ENCODE results near the gene P2RY2. TPM values are rescaled to one million over a fixed set of nuclear protein-coding genes. Genes with fewer than 3 reads are reported as not detected.

P2RY2 gene
- total and polyA plus RNA-seq, 10 of the 15 experiments (the other 5 are each of a cell fraction or from before 2014, with no cell fraction given): 0.03 to 0.23 (median 0.17) TPM; not detected in 7

GRCh38 chr11:73177778-73178539, 40.1 kb upstream of the P2RY2 start (continued):
- TF ChIP-seq, protein P1, sequence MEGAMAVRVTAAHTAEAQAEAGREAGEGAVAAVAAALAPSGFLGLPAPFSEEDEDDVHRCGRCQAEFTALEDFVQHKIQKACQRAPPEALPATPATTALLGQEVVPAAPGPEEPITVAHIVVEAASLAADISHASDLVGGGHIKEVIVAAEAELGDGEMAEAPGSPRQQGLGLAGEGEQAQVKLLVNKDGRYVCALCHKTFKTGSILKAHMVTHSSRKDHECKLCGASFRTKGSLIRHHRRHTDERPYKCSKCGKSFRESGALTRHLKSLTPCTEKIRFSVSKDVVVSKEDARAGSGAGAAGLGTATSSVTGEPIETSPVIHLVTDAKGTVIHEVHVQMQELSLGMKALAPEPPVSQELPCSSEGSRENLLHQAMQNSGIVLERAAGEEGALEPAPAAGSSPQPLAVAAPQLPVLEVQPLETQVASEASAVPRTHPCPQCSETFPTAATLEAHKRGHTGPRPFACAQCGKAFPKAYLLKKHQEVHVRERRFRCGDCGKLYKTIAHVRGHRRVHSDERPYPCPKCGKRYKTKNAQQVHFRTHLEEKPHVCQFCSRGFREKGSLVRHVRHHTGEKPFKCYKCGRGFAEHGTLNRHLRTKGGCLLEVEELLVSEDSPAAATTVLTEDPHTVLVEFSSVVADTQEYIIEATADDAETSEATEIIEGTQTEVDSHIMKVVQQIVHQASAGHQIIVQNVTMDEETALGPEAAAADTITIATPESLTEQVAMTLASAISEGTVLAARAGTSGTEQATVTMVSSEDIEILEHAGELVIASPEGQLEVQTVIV (IDR thresholded peaks at IDR 0.05; ENCODE audit: borderline replicate concordance, partially characterized antibody): no peak
- TF ChIP-seq TCF3 (IDR thresholded peaks at IDR 0.05; ENCODE audit: borderline replicate concordance, insufficient read depth, low read depth, low read length) (no peak), FOXK2 (IDR thresholded peaks at IDR 0.05) (no peak), EZH2 (IDR thresholded peaks at IDR 0.05; ENCODE audit: borderline replicate concordance, control insufficient read depth, low read depth, low read length) (no peak), WRNIP1 (IDR thresholded peaks at IDR 0.05; ENCODE audit: borderline replicate concordance, low read depth, low read length) (no peak), SREBF2 (IDR thresholded peaks at IDR 0.05; ENCODE audit: low read length) (no peak), RCOR1 (conservative IDR thresholded peaks at IDR 0.05; ENCODE audit: low read depth, low read length) (no peak), IKZF1 (conservative IDR thresholded peaks at IDR 0.05) (peak; percentile 43; the same call in 1 of the 2 replicates), CTCF (IDR thresholded peaks at IDR 0.05 in 2 of 3, conservative IDR thresholded peaks at IDR 0.05 in 1 of 3; ENCODE audit: control insufficient read depth in 2 of 3, extremely low read depth in 1 of 3, insufficient read depth in 1 of 3, low read depth in 3 of 3, low read length in 3 of 3) (peak; percentile 82 to 95 (median 91)), JUND (IDR thresholded peaks at IDR 0.05; ENCODE audit: low read depth, low read length) (no peak), MEF2B (IDR thresholded peaks at IDR 0.05; ENCODE audit: partially characterized antibody, poor library complexity, severe bottlenecking) (no peak), SMAD5 (IDR thresholded peaks at IDR 0.05; ENCODE audit: low read depth) (no peak), CUX1 (IDR thresholded peaks at IDR 0.05; ENCODE audit: insufficient replicate concordance, low read depth, low read length) (no peak), RAD51 (IDR thresholded peaks at IDR 0.05) (no peak), EED (IDR thresholded peaks at IDR 0.05; ENCODE audit: low read depth) (no peak)
- TF ChIP-seq, protein P2, sequence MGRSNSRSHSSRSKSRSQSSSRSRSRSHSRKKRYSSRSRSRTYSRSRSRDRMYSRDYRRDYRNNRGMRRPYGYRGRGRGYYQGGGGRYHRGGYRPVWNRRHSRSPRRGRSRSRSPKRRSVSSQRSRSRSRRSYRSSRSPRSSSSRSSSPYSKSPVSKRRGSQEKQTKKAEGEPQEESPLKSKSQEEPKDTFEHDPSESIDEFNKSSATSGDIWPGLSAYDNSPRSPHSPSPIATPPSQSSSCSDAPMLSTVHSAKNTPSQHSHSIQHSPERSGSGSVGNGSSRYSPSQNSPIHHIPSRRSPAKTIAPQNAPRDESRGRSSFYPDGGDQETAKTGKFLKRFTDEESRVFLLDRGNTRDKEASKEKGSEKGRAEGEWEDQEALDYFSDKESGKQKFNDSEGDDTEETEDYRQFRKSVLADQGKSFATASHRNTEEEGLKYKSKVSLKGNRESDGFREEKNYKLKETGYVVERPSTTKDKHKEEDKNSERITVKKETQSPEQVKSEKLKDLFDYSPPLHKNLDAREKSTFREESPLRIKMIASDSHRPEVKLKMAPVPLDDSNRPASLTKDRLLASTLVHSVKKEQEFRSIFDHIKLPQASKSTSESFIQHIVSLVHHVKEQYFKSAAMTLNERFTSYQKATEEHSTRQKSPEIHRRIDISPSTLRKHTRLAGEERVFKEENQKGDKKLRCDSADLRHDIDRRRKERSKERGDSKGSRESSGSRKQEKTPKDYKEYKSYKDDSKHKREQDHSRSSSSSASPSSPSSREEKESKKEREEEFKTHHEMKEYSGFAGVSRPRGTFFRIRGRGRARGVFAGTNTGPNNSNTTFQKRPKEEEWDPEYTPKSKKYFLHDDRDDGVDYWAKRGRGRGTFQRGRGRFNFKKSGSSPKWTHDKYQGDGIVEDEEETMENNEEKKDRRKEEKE (IDR thresholded peaks at IDR 0.05): no peak

Data from GM12878 (cell line).